HG02938 (cell line): ENCODE results near the gene PDILT.
"Not testable (repeated sequence)": the region's sequence is repeated elsewhere in the genome, so short reads cannot be mapped to it uniquely, and the experiment has no call there.

Experiments
- ATAC-seq: cut with Tn5 transposase; IDR thresholded peaks from one replicate; pipeline ENCODE4 v1.9.1; 2021; ENCODE audit warnings: mild to moderate bottlenecking, moderate library complexity; ENCODE audit not compliant: unreplicated experiment

PDILT gene

GRCh38 chr16:20326321-20326720 is 78.2 kb downstream of the PDILT start:
- no peak for ATAC-seq

GRCh38 chr16:20325005-20325404 is 79.5 kb downstream of the PDILT start:
- no peak for ATAC-seq

- no peak for ATAC-seq
Measured at GRCh38 chr16:20323591-20324117, 80.9 kb downstream of the PDILT start.

- ATAC-seq, result no peak
Measured at GRCh38 chr16:20322696-20323095, 81.8 kb downstream of the PDILT start.

GRCh38 chr16:20321671-20322070 is 82.9 kb downstream of the PDILT start:
- ATAC-seq, result no peak

GRCh38 chr16:20321051-20321450 is 83.5 kb downstream of the PDILT start:
- not testable (repeated sequence) for ATAC-seq

GRCh38 chr16:20320592-20320991 is 83.9 kb downstream of the PDILT start:
- no peak for ATAC-seq

- ATAC-seq, result no peak
Measured at GRCh38 chr16:20320178-20320577, 84.4 kb downstream of the PDILT start.

- ATAC-seq, result no peak
Measured at GRCh38 chr16:20319406-20319805, 85.1 kb downstream of the PDILT start.

- no peak for ATAC-seq
Measured at GRCh38 chr16:20318437-20318836, 86.1 kb downstream of the PDILT start.

GRCh38 chr16:20318006-20318405 is 86.5 kb downstream of the PDILT start:
- no peak for ATAC-seq

- ATAC-seq, result no peak
Measured at GRCh38 chr16:20317117-20317516, 87.4 kb downstream of the PDILT start.

- no peak for ATAC-seq
Measured at GRCh38 chr16:20316715-20317114, 87.8 kb downstream of the PDILT start.

GRCh38 chr16:20315764-20316163 is 88.8 kb downstream of the PDILT start:
- ATAC-seq, result no peak

GRCh38 chr16:20314575-20314974 is 90.0 kb downstream of the PDILT start:
- ATAC-seq, result no peak

GRCh38 chr16:20313741-20314140 is 90.8 kb downstream of the PDILT start:
- no peak for ATAC-seq

GRCh38 chr16:20312536-20313095 is 91.9 kb downstream of the PDILT start:
- not testable (repeated sequence) for ATAC-seq

- no peak for ATAC-seq
Measured at GRCh38 chr16:20311548-20311947, 93.0 kb downstream of the PDILT start.

- ATAC-seq, result no peak
Measured at GRCh38 chr16:20310421-20311395, 93.8 kb downstream of the PDILT start.

- ATAC-seq, result no peak
Measured at GRCh38 chr16:20309786-20310185, 94.8 kb downstream of the PDILT start.
